Heart left ventricle (tissue), 16 donors: ENCODE data around the gene CAPS. TPM values are rescaled to one million over a fixed set of nuclear protein-coding genes. Genes with fewer than 3 reads are reported as not detected.

Experiments
- ATAC-seq, 4 donors: fragments of 200-7000 bp; cut with Tn5 transposase; one replicate each; pipeline ENCODE4 v1.9.1; 2020 to 2022; ENCODE audit warnings: moderate library complexity in 4 of 4, mild to moderate bottlenecking in 3 of 4, moderate number of reproducible peaks in 1 of 4
- DNase-seq, 5 donors: peaks; one replicate each; pipeline ENCODE4 v3.0.0-alpha.2; 2020
- H3K27ac ChIP-seq, 12 donors: fragments of 200-600 bp; sonication (generic) in 4 of 12; one replicate each; pipeline versions ENCODE4 v1.5.0 to v1.8.0; 2016 to 2022; ENCODE audit warnings: mild to moderate bottlenecking in 2 of 12
- H3K27me3 ChIP-seq, 9 donors: fragments of 200-600 bp; sonication (generic) in 2 of 9; one replicate each; pipeline versions ENCODE4 v1.5.1 to v1.8.0; 2016 to 2022; ENCODE audit warnings: mild to moderate bottlenecking in 3 of 9
- H3K36me3 ChIP-seq, 9 donors: fragments of 200-600 bp; sonication (generic) in 2 of 9; one replicate each; pipeline versions ENCODE4 v1.5.0 to v1.8.0; 2018 to 2022; ENCODE audit warnings: mild to moderate bottlenecking in 2 of 9
- H3K4me1 ChIP-seq, 12 donors: fragments of 200-600 bp; sonication (generic) in 4 of 12; one replicate each; pipeline versions ENCODE4 v1.5.0 to v1.8.0; 2016 to 2022; ENCODE audit warnings: mild to moderate bottlenecking in 3 of 12
- H3K4me3 ChIP-seq, 12 donors: fragments of 200-600 bp; sonication (generic) in 4 of 12; one replicate each; pipeline versions ENCODE4 v1.5.0 to v1.8.0; 2017 to 2022; ENCODE audit warnings: mild to moderate bottlenecking in 9 of 12, moderate library complexity in 4 of 12
- H3K9me3 ChIP-seq, 12 donors: fragments of 200-600 bp; sonication (generic) in 4 of 12; one replicate each; pipeline versions ENCODE4 v1.5.0 to v1.8.0; 2016 to 2022; ENCODE audit warnings: mild to moderate bottlenecking in 1 of 12
- CTCF ChIP-seq, 12 donors: fragments of 200-600 bp; sonication (generic) in 4 of 12; IDR thresholded peaks; one replicate each; pipeline versions ENCODE4 v1.5.0 to v1.8.0; 2018 to 2022; ENCODE audit warnings: antibody characterized with exemption in 12 of 12, mild to moderate bottlenecking in 5 of 12
- POLR2A ChIP-seq, 2 donors: fragments of 450-650 bp; IDR thresholded peaks; one replicate each; pipeline ENCODE4 v1.6.1; 2017; ENCODE audit warnings: antibody characterized with exemption in 2 of 2, mild to moderate bottlenecking in 2 of 2, moderate library complexity in 2 of 2
- WGBS, 4 donors: extraction: QIAGEN DNeasy Blood & Tissue Kit in 2 of 4; methylation state at CpG; one replicate each; pipeline versions ENCODE4 v1.1.5 to v1.1.7; 2013 to 2018; 5-methylcytosine and 5-hydroxymethylcytosine counted together
- intact Hi-C, 10 donors: fragments of 100-400 bp; cut with DNase I; formaldehyde crosslinking; loops; one replicate each; pipeline versions ENCODE4 v1.11.1 to v1.14.2; 2022
- polyA plus RNA-seq, 2 donors: library from polyadenylated mRNA; stranded (reverse); fragments of 200-250 nt; gene quantifications; one replicate each; pipeline ENCODE4 v1.2.3, GENCODE V29; 2013
- total RNA-seq, 9 donors: library from RNA; depleted of rRNA in 2 of 9; stranded (reverse); fragments of >200 nt in 2 of 9; fragmentation: NEBNext Ultra II Directional in 3 of 9; extraction: Animal tissue kit (Norgen Biotek cat#: 25700) in 3 of 9; gene quantifications; one replicate each; pipeline versions ENCODE4 v1.1.0 to v1.2.4, GENCODE V29; 2016 to 2023
- donor health status: ischemic (EF 13 %, LVEDD 7.1; RV severe dilation, severe dysfunction).
- donor health status: healthy with polysubstance abuse.
- donor health status: DM: no; HTN: yes; CAD: no.
- donor health status: DM: no; HTN: no; CAD: no.
- donor health status: ischemic (EF 25% LVEDD 6.9; RV normal size, moderate dysfunction).
- donor health status: ischemic (EF 25% LVEDD 5.7; RV mildly dilated, moderate dysfunction).
- donor health status: healthy.
- donor health status: DM: yes; HTN: yes; CAD: no.
- donor health status: ischemic (EF 35%, LVEDD 5.7; RV mildly dilated, moderate dysfunction).
- donor health status: nonischemic (EF 11% LVEDD 7.7; RV severe dilation, severe dysfunction).
- donor health status: DM: yes; HTN: yes; CAD: no.
- donor health status: PGD.
- donor health status: ischemic (EF 29% LVEDD 5.4; RV normal size, mild dysfunction).
- donor health status: nonischemic (EF 23%, LVEDD 6.1; RV moderate dilation, normal function).

The CAPS gene
- total and polyA plus RNA-seq, 11 donors = 1.2 to 6.2 (median 3.3) TPM

GRCh38 chr19:5897189-5897969 is 16.7 kb upstream of the CAPS start:
- DNase-seq (no peak), ATAC-seq (no peak)
- H3K9me3 ChIP-seq = no peaks in the 10 kb centered on the region
- H3K36me3 ChIP-seq = peaks cover 0 to 43% (median 25%) of the 10 kb centered on the region in 9 donors
- no peak overlapping the region for H3K4me3 ChIP-seq
- H3K27me3 ChIP-seq = no peaks in the 10 kb centered on the region
- peaks cover 0 to 69% (median 27%) of the 10 kb centered on the region in 12 donors for H3K4me1 ChIP-seq
- H3K27ac ChIP-seq = peak overlapping the region in 1 of 12 donors; percentile 89
- 87 to 93% (median 91%) methylated on average over 25 to 30 of the region's 30 CpGs for WGBS, 4 donors
- intact Hi-C loops = loop anchor here in 1 of 10 donors (5.0 kb wide), 1 partner anchor 90 kb away; the partner anchor contains the start of gene NRTN
- TF ChIP-seq POLR2A (IDR thresholded peaks at IDR 0.05) (no peak), CTCF (IDR thresholded peaks at IDR 0.05) (no peak)

- Histone ChIP-seq H3K4me1 (peaks cover 0 to 51% (median 18%) of the 10 kb centered on the region in 12 donors), H3K27ac (no peak overlapping the region), H3K27me3 (no peaks in the 10 kb centered on the region), H3K4me3 (no peak overlapping the region), H3K9me3 (no peaks in the 10 kb centered on the region), H3K36me3 (peaks cover 0 to 38% (median 24%) of the 10 kb centered on the region in 9 donors)
- ATAC-seq (no peak), DNase-seq (no peak)
- intact Hi-C loops = loop anchor here in 5 of 10 donors (5.0 to 10.0 kb wide), 5 partner anchors 75 to 475 kb away; partner anchors contain the start of genes RANBP3 (in 2 of the 5), ALKBH7 (in 1 of the 5), NRTN (in 1 of the 5) and PSPN (in 1 of the 5)
- TF ChIP-seq CTCF (IDR thresholded peaks at IDR 0.05) (no peak), POLR2A (IDR thresholded peaks at IDR 0.05) (no peak)
- WGBS, 4 donors = 85 to 89% (median 88%) methylated on average over 10 to 13 of the region's 13 CpGs
These were observed 14.1 kb upstream of the CAPS start for GRCh38 chr19:5899728-5900526.

GRCh38 chr19:5900976-5901375 is 13.1 kb upstream of the CAPS start:
- ATAC-seq (no peak), DNase-seq (no peak)
- intact Hi-C loops = loop anchor here in 4 of 10 donors (5.0 to 10.0 kb wide), 4 partner anchors 74 to 474 kb away; partner anchors contain the start of genes RANBP3 (in 2 of the 4), ALKBH7 (in 1 of the 4), PSPN (in 1 of the 4) and RPL36 (in 1 of the 4)
- peaks cover 4 to 51% (median 22%) of the 10 kb centered on the region in 12 donors for H3K4me1 ChIP-seq
- no peaks in the 10 kb centered on the region for H3K27me3 ChIP-seq
- H3K36me3 ChIP-seq = peaks cover 0 to 28% (median 16%) of the 10 kb centered on the region in 9 donors
- WGBS, 4 donors = 86 to 90% (median 88%) methylated on average over 8 of the region's 8 CpGs
- no peak for TF ChIP-seq CTCF (IDR thresholded peaks at IDR 0.05)
- TF ChIP-seq POLR2A (IDR thresholded peaks at IDR 0.05) = no peak
- H3K9me3 ChIP-seq = no peaks in the 10 kb centered on the region
- no peak overlapping the region for H3K27ac ChIP-seq
- H3K4me3 ChIP-seq = no peak overlapping the region
